NCI-H1105 treated with DMSO at 0.1 percent for 48 hours (cell line): ENCODE data around the gene RASSF4.

ENCODE experiments used
- DNase-seq: peaks from one replicate; lab custom pipeline; 2025; lab: John Stamatoyannopoulos, UW

RASSF4 gene, protein sequence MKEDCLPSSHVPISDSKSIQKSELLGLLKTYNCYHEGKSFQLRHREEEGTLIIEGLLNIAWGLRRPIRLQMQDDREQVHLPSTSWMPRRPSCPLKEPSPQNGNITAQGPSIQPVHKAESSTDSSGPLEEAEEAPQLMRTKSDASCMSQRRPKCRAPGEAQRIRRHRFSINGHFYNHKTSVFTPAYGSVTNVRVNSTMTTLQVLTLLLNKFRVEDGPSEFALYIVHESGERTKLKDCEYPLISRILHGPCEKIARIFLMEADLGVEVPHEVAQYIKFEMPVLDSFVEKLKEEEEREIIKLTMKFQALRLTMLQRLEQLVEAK

DNA sequence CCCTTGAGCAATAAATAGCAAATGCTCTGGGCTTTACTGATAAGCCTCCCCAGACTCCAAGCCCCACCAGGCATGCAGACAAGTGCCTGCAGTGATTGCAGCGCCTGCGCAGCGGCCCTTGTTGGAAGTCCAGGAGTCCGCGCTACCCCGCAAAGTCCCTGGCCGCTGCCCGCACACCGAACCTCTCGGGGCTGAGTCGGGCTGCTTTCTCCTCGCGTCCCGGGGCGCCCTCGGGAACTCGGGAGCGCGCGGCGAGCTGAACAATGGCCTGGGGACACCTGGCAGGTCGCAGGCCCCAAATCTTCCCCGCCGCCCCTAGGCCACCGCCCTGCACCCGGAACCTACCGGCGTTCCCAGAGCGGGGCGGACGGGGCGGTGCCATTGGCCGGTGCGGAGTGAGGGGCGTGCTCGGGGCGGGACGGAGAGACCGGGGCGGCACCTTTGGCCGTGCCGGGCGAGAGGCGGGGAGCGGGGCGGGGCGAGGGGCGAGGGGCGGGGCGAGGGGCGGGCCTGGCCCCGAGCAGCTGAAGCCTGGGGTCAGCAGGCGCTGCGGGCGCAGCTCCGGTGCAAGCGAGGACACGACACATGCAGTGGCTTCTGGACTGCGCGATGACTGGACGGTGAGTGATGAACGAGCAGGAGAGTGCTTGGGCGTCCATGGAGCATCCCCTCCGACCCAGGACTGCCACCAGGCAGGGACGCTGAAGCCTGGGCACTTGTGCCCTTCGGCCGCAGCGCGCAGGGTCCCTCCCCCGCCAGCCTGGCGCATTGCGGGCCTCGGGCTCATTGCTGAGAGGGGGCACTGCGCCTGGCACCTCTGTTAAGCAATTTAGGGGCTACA lies at the start of gene RASSF4:
Gene RASSF4 (plus strand): TSS at position 556 of the 841 bp plus-strand sequence. CDS start 10,401 bp downstream, outside the sequence.
- DNase-seq: peak; percentile 64

DNA sequence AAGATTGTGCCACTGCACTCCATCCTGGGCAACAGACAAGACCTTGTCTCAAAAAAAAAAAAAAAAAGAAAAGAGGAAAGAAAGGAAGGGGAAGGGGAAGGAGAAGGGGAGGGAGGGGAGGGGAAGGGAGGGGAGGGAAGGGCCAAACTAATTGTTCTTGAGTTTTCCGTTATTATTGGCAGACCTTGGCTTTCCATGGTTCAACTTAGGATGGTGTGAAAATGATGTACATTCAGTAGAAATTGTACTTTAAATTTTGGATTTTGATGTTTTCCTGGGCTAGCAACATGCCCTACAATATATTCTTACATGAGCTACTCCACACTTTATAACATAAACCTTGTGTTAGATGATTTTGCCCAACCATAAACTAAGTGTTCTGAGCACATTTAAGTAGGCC lies 49.7 kb upstream of the RASSF4 start:
- no peak for DNase-seq

DNA sequence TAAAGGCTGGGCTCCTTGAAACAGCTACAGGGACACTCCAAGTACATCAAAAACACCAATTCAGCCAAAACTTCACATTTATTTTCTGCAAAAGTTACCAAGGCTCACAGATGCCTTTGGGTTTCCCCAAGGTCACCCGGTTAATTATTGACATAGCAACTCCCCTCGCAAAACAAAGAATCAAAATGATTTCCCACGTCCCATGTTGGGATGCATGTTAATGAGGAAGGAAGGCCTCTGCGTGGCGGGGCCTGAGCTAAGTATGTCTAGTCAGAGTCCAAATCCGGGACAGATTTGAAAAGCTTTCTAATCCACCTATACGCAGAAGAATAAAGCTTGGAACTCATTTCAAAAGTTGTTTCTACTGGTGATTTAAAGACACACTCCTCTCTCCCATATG lies 49.0 kb upstream of the RASSF4 start:
- DNase-seq: no peak

DNA sequence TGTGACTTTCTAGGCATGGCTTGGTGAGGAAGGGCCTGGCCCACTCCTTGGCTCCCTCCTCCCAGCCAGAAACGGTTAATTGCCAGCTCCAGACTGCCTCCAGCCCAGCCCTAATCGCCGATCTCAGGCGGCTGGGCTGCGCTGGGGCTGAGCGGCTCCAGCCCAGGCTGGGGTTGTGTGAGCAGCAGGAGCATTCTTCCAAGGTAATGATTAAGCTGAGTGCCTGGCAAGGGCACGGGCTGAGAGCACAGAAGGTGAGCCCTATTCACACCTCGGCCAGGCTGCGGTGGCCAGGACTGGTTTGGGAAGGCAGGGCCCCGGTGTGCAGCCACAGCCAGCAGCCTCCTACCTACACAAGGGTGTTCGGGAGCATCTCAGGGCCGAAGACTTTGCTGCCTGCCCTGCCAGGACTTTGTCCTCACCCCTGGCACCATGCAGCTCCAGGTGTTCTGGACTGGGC lies 48.5 kb upstream of the RASSF4 start, which contains the start of gene TMEM72:
Gene TMEM72 (plus strand): TSS at position 257 of the 460 bp plus-strand sequence. CDS start 176 bp downstream, at position 433.
- no peak for DNase-seq

DNA sequence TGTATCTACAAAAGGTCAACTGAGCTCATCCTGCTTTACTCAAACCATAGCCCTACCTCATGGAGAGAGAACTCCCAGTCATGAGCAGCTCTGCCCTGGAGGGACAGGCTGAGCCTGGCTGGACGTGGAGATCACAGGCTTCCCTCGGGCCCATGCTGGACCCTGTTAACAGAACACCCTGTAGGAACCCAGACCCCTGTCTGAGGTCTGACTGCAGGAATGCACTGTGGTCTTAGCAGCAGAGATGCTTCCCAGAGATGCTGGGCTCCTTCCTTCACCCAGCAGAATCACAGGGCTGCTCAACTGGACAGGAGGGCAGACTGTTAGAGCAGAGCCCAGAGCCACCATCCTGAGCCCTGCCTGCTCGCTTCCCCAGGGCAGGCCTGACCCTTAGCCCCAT lies 47.7 kb upstream of the RASSF4 start:
- DNase-seq: no peak

DNA sequence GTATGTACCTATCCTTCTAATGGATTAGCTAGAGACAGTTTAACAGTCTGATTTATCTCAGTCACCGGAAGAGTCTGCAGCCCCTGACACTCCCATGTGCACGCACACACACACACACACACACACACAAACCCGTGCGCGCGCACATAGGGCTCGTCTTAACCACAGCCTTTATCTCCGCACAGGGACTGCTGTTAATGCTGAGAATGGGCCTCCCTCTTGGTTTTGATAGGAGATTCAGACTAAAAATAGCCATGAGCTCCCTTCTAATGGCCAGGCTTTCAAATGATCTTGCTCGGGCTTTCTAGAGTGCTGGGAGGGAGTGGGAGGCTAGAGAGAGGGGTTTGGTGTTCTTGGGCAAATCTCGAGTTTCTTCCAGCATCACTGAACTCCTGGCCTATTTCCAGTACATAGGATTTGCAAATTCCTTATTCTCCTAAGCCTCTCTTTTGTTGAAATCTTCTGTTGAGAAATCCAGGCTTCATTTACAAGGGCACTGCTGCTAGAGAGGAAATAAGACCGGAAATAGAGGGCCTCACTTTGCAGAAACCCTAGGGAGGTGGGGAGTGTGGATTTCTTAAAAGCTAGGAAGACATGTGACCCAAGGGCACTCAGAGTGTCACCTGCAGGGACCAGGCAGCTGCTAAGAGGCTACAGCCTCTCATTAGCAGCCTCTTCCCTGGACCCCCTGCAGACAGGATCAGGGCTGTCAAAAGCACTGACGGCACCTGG lies 46.1 kb upstream of the RASSF4 start:
- no peak for DNase-seq

DNA sequence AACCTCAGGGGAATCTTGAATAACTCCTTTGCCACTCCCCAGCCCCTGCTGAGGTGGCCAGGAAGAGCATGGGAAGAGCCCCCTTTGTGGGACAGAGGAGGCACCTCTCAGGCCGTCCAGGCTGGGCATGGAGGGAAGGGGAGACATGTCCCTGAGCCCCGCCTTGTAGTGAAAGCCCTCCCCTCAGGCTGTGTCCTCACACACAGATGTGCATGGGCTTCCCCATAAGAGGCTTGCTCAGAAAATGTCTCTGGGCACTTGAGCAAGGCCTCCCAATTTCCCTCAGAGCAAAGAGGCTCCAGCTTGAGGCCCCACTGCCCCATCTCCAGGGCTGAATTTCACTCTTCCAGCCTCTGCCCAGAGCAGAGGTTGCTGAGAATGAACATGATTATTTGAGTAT lies 44.7 kb upstream of the RASSF4 start:
- DNase-seq: no peak

DNA sequence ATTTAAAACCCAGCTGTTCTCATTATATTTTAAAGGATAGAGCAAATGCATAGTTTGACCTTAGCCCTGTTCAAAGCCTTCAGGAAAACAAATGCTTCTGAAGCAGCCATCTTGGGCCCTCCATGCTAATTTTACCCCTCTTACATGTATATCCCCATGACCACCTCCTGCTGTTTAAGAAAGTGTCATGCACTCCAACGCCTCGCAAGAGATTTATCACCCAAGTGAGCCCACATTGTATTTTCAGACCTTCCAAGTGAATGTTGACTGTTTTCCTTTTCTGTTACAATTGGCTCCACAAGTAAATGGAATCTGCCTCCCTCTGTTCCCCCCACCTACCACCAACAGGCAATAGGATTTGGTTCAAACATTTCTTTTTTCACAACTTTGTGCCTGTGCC lies 43.2 kb upstream of the RASSF4 start:
- no peak for DNase-seq

DNA sequence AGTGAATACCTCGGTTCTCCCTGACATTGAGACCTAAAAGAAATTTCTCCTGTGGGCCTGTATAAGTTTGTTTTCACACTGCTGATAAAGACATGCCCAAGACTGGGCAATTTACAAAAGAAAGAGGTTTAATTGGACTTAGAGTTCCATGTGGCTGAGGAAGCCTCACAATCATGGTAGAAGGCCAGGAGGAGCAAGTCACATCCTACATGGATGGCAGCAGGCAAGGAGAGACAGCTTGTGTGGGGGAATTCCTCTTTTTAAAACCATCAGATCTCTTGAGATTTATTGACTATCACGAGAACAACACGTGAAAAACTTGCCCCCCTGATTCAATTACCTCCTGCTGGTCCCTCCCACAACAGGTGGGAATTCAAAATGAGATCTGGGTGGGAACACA lies 41.8 kb upstream of the RASSF4 start:
- no peak for DNase-seq

DNA sequence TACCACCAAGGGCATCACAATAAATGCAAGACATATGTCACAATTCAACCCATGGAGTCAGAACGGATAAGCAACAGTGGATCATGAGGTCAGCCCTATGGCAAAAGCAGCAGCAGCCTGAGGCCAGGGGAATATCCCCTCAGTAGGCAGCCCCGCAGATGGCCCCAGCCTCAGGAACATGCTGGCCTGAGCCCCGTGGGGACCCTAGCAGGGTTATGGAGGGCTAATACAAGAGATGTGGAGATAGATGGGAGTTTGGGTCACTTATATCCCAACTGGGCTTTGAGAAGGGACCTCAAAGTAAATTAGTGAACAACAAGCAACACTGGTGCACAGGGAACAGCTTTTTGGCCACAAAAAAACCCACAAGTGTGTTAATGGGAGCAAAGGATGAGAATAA lies 39.4 kb upstream of the RASSF4 start:
- no peak for DNase-seq

DNA sequence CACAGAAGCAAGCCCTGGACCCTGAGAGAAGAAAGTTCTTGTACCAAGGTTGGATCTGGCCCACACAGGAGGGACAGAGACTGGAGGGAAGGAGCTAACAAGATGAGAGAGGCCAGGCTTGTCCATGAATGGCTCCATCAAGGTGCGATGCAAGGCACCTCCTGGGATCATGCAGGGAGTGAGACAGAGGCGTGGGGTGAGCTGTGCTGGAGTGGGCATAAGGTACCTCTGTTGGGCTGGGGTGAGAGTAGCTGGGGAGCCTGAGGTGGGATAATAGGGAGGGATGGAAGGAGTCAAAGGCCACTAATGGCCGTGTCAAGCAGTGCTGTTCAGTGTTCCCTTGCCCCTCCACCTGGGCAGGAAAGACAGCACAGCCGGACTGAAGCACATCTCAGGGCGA lies 38.5 kb upstream of the RASSF4 start:
- no peak for DNase-seq

DNA sequence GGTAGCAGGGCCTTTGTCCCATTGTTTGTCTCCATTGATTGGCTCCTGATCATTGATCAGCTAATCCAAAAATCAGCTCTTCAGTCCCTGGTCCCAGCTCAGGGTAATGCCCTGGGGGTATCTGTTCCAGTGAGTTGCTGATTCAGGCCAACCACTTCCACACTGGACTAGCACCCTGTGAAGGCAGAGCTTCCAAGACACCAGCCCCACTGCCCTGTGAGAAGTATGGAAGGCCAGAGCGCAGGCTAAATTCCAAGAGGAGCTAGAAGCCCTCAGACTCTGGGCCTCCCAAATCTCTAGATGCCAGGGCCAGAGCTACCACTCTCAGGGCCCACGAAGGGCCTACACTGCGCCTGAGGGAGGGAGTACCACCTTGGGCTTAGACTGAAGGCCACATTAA lies 38.1 kb upstream of the RASSF4 start:
- no peak for DNase-seq

DNA sequence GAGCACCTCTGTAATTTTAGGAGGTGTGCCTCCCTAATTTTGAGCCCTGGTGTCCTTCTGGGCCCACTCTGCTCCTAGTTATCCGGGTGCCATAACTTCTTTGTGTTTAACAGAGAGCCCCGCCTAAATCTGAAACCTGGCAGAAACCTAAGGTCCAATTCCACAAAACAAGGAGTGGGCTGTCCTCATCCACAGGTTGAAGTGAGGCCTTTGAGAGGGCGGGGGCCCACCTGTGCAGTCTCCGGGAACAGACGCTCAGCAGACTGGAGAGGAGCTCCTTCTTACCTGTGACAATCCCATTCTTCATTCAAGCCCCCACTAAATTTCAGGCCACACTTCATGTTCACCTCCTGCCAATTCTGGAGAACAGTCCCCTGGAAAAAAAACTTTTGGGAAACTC lies 37.6 kb upstream of the RASSF4 start:
- DNase-seq: no peak

DNA sequence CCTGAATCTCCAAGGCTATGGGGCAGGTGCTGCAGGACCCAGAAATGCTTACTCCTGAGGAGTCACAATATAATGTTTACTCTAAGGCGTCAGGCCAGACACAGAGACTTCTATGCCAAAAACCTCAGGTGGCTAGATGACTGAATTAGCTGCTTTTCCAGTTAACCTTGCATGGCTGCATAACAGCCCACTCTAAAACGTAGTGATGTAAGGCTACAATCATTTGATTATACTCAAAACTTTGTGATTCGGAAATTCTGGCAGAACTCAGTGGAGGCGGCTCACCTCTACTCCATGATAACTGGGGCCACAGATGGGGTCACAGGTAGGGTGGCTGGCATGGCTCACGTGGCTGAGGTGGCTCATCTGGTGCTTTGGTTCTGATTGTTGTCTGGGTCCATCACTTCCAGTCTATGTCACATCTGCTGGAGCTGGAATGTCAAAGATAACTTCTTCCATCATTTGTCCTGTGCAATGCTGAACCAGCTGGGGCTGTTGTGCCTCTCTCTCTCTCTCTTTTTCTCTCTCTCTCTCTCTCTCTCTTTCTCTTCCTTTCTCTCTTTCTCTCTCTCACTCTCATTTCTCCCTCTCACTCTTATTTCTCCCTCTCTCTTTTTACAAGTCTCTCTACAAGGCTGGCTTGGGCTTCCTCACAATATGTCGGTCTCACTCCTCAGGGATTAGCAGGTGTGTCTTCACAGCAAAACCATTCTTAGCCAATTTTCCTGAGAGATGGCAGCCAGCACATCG lies 36.6 kb upstream of the RASSF4 start:
- DNase-seq: no peak

DNA sequence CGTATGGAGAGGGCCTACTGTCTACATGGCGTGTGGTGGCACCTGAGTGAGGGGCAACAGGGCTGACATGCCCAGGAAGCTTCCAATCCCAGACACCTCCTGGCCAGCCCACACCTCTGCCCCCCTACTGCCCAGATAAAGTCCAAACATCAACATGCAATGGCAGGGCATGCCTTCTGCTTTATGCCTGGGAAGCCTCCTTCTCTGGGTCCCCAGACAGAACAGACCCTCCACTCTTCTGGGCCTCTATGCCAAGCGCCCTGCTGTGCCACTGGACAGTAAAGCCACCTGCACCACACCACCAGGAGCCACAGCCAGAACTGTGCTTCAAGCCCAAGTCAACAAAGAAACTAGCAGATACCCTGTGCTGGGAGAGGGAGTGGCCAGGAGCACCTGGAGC lies 36.0 kb upstream of the RASSF4 start:
- no peak for DNase-seq

DNA sequence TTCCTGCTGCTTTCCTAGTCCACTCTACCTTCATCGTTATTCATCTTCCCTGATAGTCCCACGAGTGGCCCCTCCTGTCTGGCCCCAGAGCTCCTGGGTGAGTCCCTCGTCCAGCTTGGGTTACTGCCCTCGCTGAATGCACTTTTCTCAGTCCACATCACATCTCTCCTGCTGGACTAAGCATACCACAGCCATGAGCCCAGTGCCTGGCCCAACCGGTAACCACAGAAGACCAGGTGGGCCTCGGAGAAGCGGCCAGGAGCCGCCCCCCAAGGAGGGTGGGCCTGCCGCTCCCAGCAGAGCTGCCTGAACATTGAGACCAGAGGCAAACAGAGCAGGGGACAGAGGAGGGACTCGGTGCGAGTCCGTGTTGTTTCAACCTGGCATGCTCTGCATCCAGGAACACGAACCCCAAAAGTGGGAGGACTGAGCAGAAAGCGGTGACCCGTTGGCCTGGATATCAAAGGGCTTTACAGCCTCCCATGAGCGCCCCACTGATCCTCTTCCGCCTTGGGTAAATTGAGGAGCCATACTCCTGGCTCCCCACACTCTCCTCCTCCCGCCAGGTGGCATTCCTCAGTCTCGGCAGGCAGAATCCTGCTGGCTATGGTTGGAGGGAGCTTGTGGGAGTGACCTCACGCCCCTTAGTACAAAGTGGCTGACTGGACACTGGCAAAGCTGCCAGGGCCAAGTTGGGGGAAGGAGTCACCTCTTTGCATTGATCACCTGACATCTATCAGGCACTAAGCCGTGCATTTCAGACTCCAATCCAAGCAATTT lies 35.2 kb upstream of the RASSF4 start:
- DNase-seq: no peak

DNA sequence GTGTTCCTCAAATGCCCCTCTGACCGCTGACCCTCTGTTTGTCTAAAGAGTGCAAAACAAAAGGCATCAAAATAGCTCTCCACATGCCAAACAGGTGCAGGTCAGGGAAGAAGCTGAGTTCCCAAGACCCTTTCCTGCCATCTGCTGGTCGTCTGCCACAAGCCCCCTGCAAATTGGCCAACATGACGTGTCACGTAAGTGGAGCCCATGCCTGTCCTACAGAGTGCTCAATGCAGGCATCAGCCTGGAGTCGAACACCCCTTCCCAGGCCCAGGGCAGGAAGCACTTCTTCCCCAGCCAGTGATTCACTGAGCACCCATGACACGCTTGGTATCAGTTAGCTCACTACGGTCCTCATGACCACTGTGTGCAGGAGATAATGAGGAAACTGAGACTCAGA lies 34.4 kb upstream of the RASSF4 start:
- peak; percentile 1 for DNase-seq

DNA sequence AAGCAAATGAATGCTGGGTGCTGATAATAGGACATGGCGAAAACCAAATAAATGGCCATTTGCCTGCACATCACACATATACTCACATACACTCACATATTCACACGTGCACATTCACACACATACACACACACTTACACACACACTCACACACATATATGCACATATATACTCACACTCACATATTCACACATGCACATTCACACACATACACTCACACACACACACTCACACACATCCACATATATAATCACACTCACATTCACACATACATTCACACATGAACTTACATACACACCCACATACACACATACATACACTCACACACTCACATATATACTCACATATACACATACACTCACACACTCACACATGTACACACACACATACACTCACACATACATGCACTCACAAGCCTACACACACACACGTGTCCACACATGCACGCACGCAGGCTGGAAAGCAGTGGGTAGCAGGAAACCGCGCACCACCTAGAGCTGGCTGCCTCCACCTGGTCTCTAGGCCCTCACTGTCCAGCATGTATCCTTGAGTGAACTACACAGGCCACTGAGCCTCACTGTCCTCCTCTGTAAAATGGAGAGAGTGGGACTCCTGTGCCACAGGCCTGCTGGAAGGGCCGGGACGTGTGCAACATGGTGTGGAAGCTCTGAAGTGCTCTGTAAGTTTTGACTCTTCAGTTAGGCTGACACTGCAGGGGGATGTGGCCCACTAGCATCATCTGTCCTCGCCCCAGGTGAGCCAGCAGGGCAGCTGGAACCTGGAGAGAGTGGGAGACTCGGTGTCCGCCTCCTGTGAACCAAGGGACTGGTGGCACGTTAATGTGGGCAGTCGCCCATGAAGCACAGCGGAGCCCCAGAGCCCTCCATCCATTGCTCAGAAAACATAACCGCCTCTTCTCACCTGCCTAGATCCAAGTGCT lies 33.5 kb upstream of the RASSF4 start:
- DNase-seq: no peak

DNA sequence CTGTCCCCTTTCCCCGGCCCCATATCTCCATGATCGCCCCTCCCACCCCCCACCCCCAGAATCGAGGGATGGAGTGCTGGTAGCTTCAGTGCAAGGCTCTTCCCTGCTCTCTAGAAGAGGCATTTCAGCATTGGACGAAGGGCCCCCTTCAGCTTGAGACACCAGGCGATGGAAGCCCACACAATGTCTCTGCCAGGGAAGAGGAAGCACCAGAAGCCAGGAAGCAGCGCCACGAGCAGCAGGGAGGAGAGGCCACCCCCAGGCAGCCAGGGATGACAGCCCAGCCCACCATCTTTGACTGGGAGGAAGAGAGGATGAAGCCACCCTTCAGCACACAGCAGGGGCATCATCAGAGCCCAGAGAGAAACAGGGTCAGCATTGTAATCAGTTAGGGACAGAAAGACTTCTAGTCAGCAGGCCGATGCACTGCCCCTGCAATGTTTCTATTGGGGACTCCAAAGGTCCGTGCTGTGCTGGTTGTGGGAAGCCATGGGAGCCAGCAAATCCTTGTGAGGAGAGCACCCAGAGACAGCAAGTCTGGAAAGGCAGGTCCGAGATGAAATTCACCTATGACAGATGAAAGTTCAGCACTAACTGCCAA lies 32.8 kb upstream of the RASSF4 start:
- no peak for DNase-seq
